ENCODE data around the gene RAB28. TPM values are rescaled to one million over a fixed set of nuclear protein-coding genes. Genes with fewer than 3 reads are reported as not detected.

The RAB28 gene
- total RNA-seq, 2 donors from 2014 or later: 15.6 to 16.8 TPM

- Mint-ChIP-seq H3K4me1 (ENCODE audit: low read depth) (no peaks in the 10 kb centered on the region), H3K4me3 (no peak overlapping the region), H3K27me3 (ENCODE audit: low read depth) (peaks cover 70% of the 10 kb centered on the region), H3K27ac (no peak overlapping the region), H3K9me3 (no peaks in the 10 kb centered on the region), H3K36me3 (ENCODE audit: insufficient read depth in 2 of 2) (no peaks in the 10 kb centered on the region)
- DNase-seq (no peak), ATAC-seq (replicated peaks in 1 of 2) (no peak)
These were observed 9.7 kb upstream of the RAB28 start for GRCh38 chr4:13493793-13494192.

GRCh38 chr4:13492747-13493146, 8.6 kb upstream of the RAB28 start:
- no peak for ATAC-seq (replicated peaks in 1 of 2)
- Mint-ChIP-seq H3K36me3 (ENCODE audit: insufficient read depth in 2 of 2) (no peaks in the 10 kb centered on the region), H3K4me3 (no peak overlapping the region), H3K9me3 (no peaks in the 10 kb centered on the region), H3K27ac (no peak overlapping the region), H3K4me1 (ENCODE audit: low read depth) (no peaks in the 10 kb centered on the region), H3K27me3 (ENCODE audit: low read depth) (peaks cover 68% of the 10 kb centered on the region)
- DNase-seq: no peak

DNA sequence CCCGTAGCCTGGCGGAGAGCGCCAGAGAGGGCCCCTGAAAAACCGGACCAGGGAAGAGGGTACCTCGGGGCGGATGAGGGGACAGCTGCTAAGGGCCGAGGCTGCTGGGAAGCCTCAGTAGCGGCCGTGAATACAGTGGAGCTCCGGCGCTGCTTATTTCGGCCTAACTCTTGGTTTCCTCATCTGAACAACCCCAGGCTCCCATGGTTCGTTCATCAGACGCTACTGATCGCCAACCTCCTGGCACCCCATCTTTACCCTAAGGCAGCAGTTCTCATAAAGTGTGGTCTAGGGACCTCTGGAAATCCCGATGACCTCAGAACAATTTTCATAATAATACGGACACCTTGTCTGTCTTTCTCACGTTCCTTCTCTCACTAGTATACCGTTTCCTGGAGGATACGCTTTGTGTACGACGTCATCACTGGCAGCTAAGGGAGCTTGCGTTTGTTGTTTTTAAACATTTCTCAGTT, 645 bp upstream of the RAB28 start:
- Mint-ChIP-seq H3K4me1 (ENCODE audit: low read depth) (peaks cover 36% of the 10 kb centered on the region), H3K4me3 (peak overlapping the region; percentile 91 to 97), H3K27me3 (ENCODE audit: low read depth) (peaks cover 15% of the 10 kb centered on the region), H3K27ac (peak overlapping the region; percentile 98), H3K9me3 (no peaks in the 10 kb centered on the region), H3K36me3 (ENCODE audit: insufficient read depth in 2 of 2) (peaks cover 0 to 1% of the 10 kb centered on the region in 2 donors)
- ATAC-seq (replicated peaks in 1 of 2) (peak; percentile 35 to 44), DNase-seq (no peak)

- peak in 1 of 2 donors; percentile 8 for DNase-seq
These were observed 395 bp downstream of the RAB28 start for GRCh38 chr4:13483768-13484121.

GRCh38 chr4:13483136-13483767, 888 bp downstream of the RAB28 start:
- ATAC-seq (replicated peaks in 1 of 2) (peak in 1 of 2 donors; percentile 4), DNase-seq (no peak)
- H3K4me3 Mint-ChIP-seq: peak overlapping the region; percentile 91 to 97
- peaks cover 36% of the 10 kb centered on the region for H3K4me1 Mint-ChIP-seq (ENCODE audit: low read depth)
- no peaks in the 10 kb centered on the region for H3K27me3 Mint-ChIP-seq (ENCODE audit: low read depth)
- H3K27ac Mint-ChIP-seq: peak overlapping the region; percentile 69
- H3K9me3 Mint-ChIP-seq: no peaks in the 10 kb centered on the region
- H3K36me3 Mint-ChIP-seq (ENCODE audit: insufficient read depth in 2 of 2): peaks cover 0 to 1% of the 10 kb centered on the region in 2 donors

More at GRCh38 chr4:13483768-13484121, 395 bp downstream of the RAB28 start:
- ATAC-seq (replicated peaks in 1 of 2): peak; percentile 21 to 25
- Mint-ChIP-seq H3K27me3 (ENCODE audit: low read depth) (peaks cover 4% of the 10 kb centered on the region), H3K4me3 (peak overlapping the region; percentile 91 to 97), H3K4me1 (ENCODE audit: low read depth) (peaks cover 36% of the 10 kb centered on the region), H3K9me3 (no peaks in the 10 kb centered on the region), H3K27ac (peak overlapping the region; percentile 69), H3K36me3 (ENCODE audit: insufficient read depth in 2 of 2) (peaks cover 0 to 1% of the 10 kb centered on the region in 2 donors)

DNA sequence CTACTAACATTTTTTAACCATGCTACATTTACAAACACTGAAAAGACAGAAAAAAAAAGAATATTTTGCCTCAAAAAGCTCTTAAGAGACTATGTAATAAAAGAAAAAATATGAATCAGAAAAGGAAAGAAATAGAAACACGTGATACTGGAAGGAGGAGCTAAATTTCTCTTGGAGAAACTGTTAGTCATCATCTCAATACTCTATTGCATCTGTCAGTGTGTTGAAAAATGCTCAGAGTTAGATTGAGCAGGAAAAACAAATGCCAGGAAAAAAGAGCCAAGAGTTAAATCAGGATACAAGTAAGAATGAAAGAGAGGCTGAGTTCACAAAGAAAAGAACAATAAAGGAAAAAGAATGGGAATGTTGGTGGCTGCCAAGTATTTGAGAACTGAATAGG, 2.6 kb downstream of the RAB28 start:
- no peaks in the 10 kb centered on the region for H3K27me3 Mint-ChIP-seq (ENCODE audit: low read depth)
- H3K4me1 Mint-ChIP-seq (ENCODE audit: low read depth): peaks cover 43% of the 10 kb centered on the region
- no peaks in the 10 kb centered on the region for H3K36me3 Mint-ChIP-seq (ENCODE audit: insufficient read depth in 2 of 2)
- no peak for ATAC-seq (replicated peaks in 1 of 2)
- no peak for DNase-seq
- peak overlapping the region; percentile 10 to 66 for H3K4me3 Mint-ChIP-seq
- H3K27ac Mint-ChIP-seq: peak overlapping the region; percentile 28
- H3K9me3 Mint-ChIP-seq: no peaks in the 10 kb centered on the region

DNA sequence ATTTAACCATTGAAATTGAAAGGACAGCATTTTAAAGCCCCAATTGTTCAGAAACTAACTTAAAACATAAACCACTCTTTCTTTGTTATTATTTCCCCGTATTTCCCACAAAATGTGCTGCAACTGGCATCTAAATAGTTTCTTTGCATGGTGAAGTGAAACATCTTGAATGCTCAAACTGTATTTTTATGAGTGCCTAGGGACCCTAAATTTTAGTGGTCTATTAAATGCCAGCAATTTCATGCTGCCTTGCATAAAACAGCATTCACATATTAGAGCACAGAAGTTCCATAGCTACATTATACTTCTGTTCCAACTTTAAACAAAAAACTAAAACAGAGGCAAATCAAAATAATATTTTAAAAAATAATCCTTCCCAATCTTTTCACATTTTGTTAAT, 5.4 kb downstream of the RAB28 start:
- Mint-ChIP-seq H3K9me3 (no peaks in the 10 kb centered on the region), H3K4me1 (ENCODE audit: low read depth) (peaks cover 42% of the 10 kb centered on the region), H3K36me3 (ENCODE audit: insufficient read depth in 2 of 2) (no peaks in the 10 kb centered on the region), H3K27me3 (ENCODE audit: low read depth) (no peaks in the 10 kb centered on the region), H3K27ac (no peak overlapping the region), H3K4me3 (no peak overlapping the region)
- DNase-seq: no peak
- ATAC-seq (replicated peaks in 1 of 2): no peak

GRCh38 chr4:13478131-13478530, 6.0 kb downstream of the RAB28 start:
- H3K36me3 Mint-ChIP-seq (ENCODE audit: insufficient read depth in 2 of 2): no peaks in the 10 kb centered on the region
- H3K27me3 Mint-ChIP-seq (ENCODE audit: low read depth): no peaks in the 10 kb centered on the region
- H3K4me1 Mint-ChIP-seq (ENCODE audit: low read depth): peaks cover 39% of the 10 kb centered on the region
- DNase-seq (no peak), ATAC-seq (replicated peaks in 1 of 2) (no peak)
- no peak overlapping the region for H3K27ac Mint-ChIP-seq
- no peaks in the 10 kb centered on the region for H3K9me3 Mint-ChIP-seq
- no peak overlapping the region for H3K4me3 Mint-ChIP-seq

GRCh38 chr4:13476915-13477314, 7.2 kb downstream of the RAB28 start:
- H3K27ac Mint-ChIP-seq: peak overlapping the region; percentile 83
- no peaks in the 10 kb centered on the region for H3K9me3 Mint-ChIP-seq
- ATAC-seq (replicated peaks in 1 of 2) (peak; percentile 80 to 98), DNase-seq (no peak)
- no peaks in the 10 kb centered on the region for H3K36me3 Mint-ChIP-seq (ENCODE audit: insufficient read depth in 2 of 2)
- no peaks in the 10 kb centered on the region for H3K27me3 Mint-ChIP-seq (ENCODE audit: low read depth)
- H3K4me1 Mint-ChIP-seq (ENCODE audit: low read depth): peaks cover 26% of the 10 kb centered on the region
- H3K4me3 Mint-ChIP-seq: peak overlapping the region in 1 of 2 donors; percentile 75

DNA sequence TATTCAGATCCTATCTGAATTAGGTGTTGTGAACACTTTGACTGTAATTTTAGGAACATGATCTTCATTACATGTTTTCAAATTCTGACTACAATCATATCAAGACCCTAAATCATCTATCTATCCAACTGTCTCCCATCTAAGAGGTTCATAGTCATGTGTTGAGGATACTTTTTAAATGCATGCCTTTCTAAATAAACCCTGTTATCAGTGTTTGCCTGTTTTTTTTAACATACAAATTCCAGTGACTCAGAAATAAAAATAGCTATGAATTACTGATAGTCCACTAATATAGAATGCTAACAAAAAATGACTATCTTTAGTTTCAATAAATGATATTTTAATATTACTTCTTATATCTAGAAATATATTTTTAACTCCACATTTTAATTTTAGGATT, 8.0 kb downstream of the RAB28 start:
- ATAC-seq (replicated peaks in 1 of 2) (no peak), DNase-seq (no peak)
- Mint-ChIP-seq H3K36me3 (ENCODE audit: insufficient read depth in 2 of 2) (no peaks in the 10 kb centered on the region), H3K4me3 (no peak overlapping the region), H3K9me3 (no peaks in the 10 kb centered on the region), H3K27ac (no peak overlapping the region), H3K4me1 (ENCODE audit: low read depth) (peaks cover 19% of the 10 kb centered on the region), H3K27me3 (ENCODE audit: low read depth) (no peaks in the 10 kb centered on the region)

- no peak overlapping the region for H3K4me3 Mint-ChIP-seq
- H3K27ac Mint-ChIP-seq: no peak overlapping the region
- no peaks in the 10 kb centered on the region for H3K36me3 Mint-ChIP-seq (ENCODE audit: insufficient read depth in 2 of 2)
- DNase-seq (no peak), ATAC-seq (replicated peaks in 1 of 2) (no peak)
- H3K4me1 Mint-ChIP-seq (ENCODE audit: low read depth): peaks cover 7% of the 10 kb centered on the region
- no peaks in the 10 kb centered on the region for H3K9me3 Mint-ChIP-seq
- no peaks in the 10 kb centered on the region for H3K27me3 Mint-ChIP-seq (ENCODE audit: low read depth)
These were observed 12.7 kb downstream of the RAB28 start for GRCh38 chr4:13471400-13471799.

DNA sequence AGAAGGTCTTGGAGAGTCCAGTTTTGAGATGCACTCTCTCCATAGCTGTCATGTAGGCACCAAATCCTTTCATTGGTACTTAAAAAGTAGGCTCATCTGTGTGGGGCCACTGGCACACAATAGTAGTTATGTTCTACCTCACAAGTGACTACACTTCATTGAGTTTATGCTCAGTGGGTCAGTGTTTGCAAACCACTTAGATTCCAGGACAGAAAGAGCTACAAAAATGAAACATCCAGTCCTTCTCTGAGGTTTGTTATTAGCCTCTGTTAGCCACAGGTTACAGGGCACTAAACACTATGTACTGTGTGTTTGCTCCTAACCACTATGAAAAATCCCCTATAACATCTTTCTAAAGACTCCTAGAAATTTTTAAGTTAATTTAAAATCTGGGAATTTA, 13.8 kb downstream of the RAB28 start:
- no peak overlapping the region for H3K27ac Mint-ChIP-seq
- no peak for DNase-seq
- H3K4me3 Mint-ChIP-seq: no peak overlapping the region
- no peaks in the 10 kb centered on the region for H3K27me3 Mint-ChIP-seq (ENCODE audit: low read depth)
- peaks cover 4 to 8% of the 10 kb centered on the region in 2 donors for H3K36me3 Mint-ChIP-seq (ENCODE audit: insufficient read depth in 2 of 2)
- ATAC-seq (replicated peaks in 1 of 2): no peak
- H3K9me3 Mint-ChIP-seq: peaks cover 0 to 6% of the 10 kb centered on the region in 2 donors
- peaks cover 12% of the 10 kb centered on the region for H3K4me1 Mint-ChIP-seq (ENCODE audit: low read depth)

DNA sequence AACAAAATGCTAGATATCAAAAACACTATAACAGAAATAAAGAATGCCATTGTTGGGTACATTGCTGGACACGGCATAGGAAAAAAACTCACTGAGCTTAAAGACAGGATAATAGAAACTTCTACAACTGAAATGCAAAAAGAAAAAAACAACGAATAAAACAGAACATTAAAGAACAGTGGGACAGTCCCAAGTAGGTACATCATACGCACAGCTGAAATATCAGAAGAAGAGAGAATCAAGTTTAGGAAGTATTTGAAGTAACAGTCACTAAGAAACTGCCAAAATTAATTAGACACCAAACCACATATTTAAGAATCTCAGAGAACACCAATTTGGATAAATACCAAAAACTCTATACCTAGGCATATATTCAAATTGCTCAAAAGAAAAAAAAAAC, 19.2 kb downstream of the RAB28 start:
- DNase-seq (no peak), ATAC-seq (replicated peaks in 1 of 2) (no peak)
- Mint-ChIP-seq H3K36me3 (ENCODE audit: insufficient read depth in 2 of 2) (peaks cover 8 to 14% of the 10 kb centered on the region in 2 donors), H3K27me3 (ENCODE audit: low read depth) (no peaks in the 10 kb centered on the region), H3K4me3 (peak overlapping the region in 1 of 2 donors; percentile 60), H3K9me3 (peaks cover 0 to 6% of the 10 kb centered on the region in 2 donors), H3K4me1 (ENCODE audit: low read depth) (peaks cover 23% of the 10 kb centered on the region), H3K27ac (peak overlapping the region; percentile 61)

DNA sequence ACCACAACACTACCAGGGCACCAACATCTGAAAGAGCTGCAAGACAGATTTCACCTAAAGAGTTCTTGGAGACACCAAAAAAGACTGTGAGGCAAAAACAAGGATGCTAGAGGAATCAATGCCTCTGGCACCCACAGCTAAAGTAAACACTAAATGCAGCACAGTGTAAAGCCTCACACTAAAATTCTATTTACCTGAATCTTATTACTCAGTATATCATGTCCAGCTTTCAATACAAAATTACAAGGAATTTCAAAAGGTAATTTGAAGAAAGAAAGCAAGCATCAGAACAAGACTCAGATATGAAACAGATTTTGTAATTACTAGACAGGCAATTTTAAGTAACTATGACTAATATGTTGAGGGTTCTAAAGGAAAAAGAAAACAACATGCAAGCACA, 19.6 kb downstream of the RAB28 start:
- DNase-seq: no peak
- Mint-ChIP-seq H3K27ac (peak overlapping the region; percentile 61), H3K4me3 (peak overlapping the region in 1 of 2 donors; percentile 60), H3K4me1 (ENCODE audit: low read depth) (peaks cover 23% of the 10 kb centered on the region), H3K36me3 (ENCODE audit: insufficient read depth in 2 of 2) (peaks cover 8 to 14% of the 10 kb centered on the region in 2 donors), H3K9me3 (peaks cover 0 to 6% of the 10 kb centered on the region in 2 donors), H3K27me3 (ENCODE audit: low read depth) (no peaks in the 10 kb centered on the region)
- ATAC-seq (replicated peaks in 1 of 2): peak in 1 of 2 donors; percentile 71

Data from activated T-cell treated with anti-CD3 and anti-CD28 coated beads, Interleukin-2, amount 50 U/mL, for 72 hours (primary cell).